Thymus (tissue), 11 donors: ENCODE measurements around the gene FCN1. TPM values are rescaled to one million over a fixed set of nuclear protein-coding genes. Genes with fewer than 3 reads are reported as not detected.

Experiments
- DNase-seq, 9 donors: peaks; one replicate each; pipeline ENCODE4 v3.0.0-alpha.2; 2013; ENCODE audit warnings: low spot score in 9 of 9, low read depth in 6 of 9, missing footprints in 1 of 9
- H3K27ac ChIP-seq, 2 donors: one replicate each; pipeline ENCODE4 v1.5.1; 2013; ENCODE audit warnings: control low read depth in 1 of 2, low read depth in 1 of 2, low read length in 1 of 2, mild to moderate bottlenecking in 1 of 2, moderate library complexity in 1 of 2
- H3K27me3 ChIP-seq, 2 donors: one replicate each; pipeline ENCODE4 v1.5.1; 2013; ENCODE audit warnings: low read length in 1 of 2; ENCODE audit not compliant: control insufficient read depth in 2 of 2, insufficient read depth in 1 of 2
- H3K36me3 ChIP-seq, 2 donors: one replicate each; pipeline ENCODE4 v1.5.1; 2013; ENCODE audit warnings: low read length in 1 of 2, mild to moderate bottlenecking in 1 of 2, moderate library complexity in 1 of 2; ENCODE audit not compliant: control insufficient read depth in 2 of 2, insufficient read depth in 2 of 2
- H3K4me1 ChIP-seq, 2 donors: one replicate each; pipeline ENCODE4 v1.5.1; 2013; ENCODE audit warnings: low read length in 2 of 2; ENCODE audit not compliant: control insufficient read depth in 2 of 2, insufficient read depth in 2 of 2
- H3K4me3 ChIP-seq, 2 donors: one replicate each; pipeline ENCODE4 v1.5.1; 2013; ENCODE audit warnings: low read length in 2 of 2, control low read depth in 1 of 2, mild to moderate bottlenecking in 1 of 2
- H3K9me3 ChIP-seq, 2 donors: one replicate each; pipeline ENCODE4 v1.5.1; 2013; ENCODE audit warnings: low read length in 1 of 2, mild to moderate bottlenecking in 1 of 2; ENCODE audit not compliant: control insufficient read depth in 2 of 2, insufficient read depth in 1 of 2
- WGBS: extraction: QIAGEN DNeasy Blood & Tissue Kit; methylation state at CpG from one replicate; pipeline ENCODE4 v1.1.7; 2013; 5-methylcytosine and 5-hydroxymethylcytosine counted together
- polyA plus RNA-seq: library from polyadenylated mRNA; stranded (reverse); fragments of 200-250 nt; gene quantifications from one replicate; pipeline ENCODE4 v1.2.3, GENCODE V29; 2013
- total RNA-seq: library from RNA; stranded (reverse); fragments of 120-200 nt; gene quantifications from one replicate; pipeline ENCODE4 v1.2.4, GENCODE V29; 2013
- donor health status: healthy.

FCN1 gene
- total and polyA plus RNA-seq, 2 donors = 4.9 to 12.2 TPM

DNA sequence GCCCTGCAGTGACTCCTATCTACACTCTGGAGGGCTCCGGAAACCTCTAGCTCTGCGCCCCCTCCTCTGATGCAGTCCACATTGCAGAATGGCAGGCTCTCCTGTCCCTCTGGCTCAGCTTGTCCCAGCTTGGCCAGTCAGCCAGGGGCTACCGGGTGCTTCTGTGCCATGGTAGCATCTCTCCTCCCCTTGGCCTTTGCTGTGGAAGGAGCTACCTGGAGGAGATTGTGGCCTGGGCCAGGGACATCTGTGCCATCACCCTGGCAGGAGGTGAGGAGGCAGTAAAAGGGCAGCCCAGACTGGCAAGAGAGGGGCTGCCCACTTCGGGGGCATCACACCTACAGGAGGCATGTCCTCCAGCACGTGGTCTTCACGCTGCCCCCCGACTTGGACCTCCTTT, 38.1 kb upstream of the FCN1 start:
- H3K9me3 ChIP-seq = peaks cover 0 to 4% of the 10 kb centered on the region in 2 donors
- H3K27ac ChIP-seq = no peak overlapping the region
- no peak overlapping the region for H3K4me3 ChIP-seq
- H3K4me1 ChIP-seq = no peaks in the 10 kb centered on the region
- H3K27me3 ChIP-seq = no peaks in the 10 kb centered on the region
- WGBS = 95% methylated on average over 7 of the region's 7 CpGs
- no peak for DNase-seq
- H3K36me3 ChIP-seq = no peaks in the 10 kb centered on the region

DNA sequence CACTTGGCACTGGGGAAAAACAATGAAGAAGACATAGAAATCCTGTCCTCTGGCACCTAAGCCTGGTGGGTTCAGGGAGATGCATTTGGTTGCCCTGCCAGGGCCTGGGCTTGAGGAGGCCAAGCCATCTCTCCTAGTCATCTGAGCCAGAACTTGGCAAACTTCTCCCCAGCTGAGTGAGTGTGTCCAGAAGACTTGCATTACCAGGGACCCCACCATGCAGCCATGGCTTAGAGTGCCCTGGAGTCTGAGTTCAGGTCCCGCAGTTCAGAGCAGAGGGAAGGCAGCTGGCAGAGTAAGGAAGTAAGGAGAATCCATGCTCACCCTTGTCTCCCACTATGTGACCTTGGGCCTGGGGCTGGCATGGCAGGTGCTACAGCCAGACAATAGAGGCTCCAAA, 37.4 kb upstream of the FCN1 start:
- no peak overlapping the region for H3K27ac ChIP-seq
- H3K36me3 ChIP-seq = no peaks in the 10 kb centered on the region
- DNase-seq = no peak
- WGBS = 100% methylated on average over 1 of the region's 1 CpG
- no peaks in the 10 kb centered on the region for H3K27me3 ChIP-seq
- H3K4me3 ChIP-seq = no peak overlapping the region
- H3K9me3 ChIP-seq = peaks cover 0 to 4% of the 10 kb centered on the region in 2 donors
- no peaks in the 10 kb centered on the region for H3K4me1 ChIP-seq

DNA sequence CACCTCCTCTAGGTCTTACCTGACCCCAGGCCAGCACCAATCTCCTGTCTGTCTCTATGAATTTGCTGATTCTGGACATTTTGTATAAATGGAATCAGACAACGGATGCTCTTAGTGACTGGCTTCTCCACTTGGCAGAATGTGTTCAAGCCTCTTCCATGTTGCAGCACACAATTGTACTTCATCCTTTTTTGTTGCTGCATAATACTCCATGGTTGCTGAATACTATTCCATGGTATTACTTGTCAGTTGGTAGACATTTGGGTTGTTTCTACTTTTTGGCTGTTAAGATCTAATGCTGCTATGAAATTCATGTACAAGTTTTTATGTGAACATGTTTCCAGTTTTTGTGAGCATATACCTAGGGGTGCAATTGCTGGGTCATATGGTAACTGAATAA, 34.3 kb upstream of the FCN1 start:
- DNase-seq = no peak
- Histone ChIP-seq H3K36me3 (no peaks in the 10 kb centered on the region), H3K27me3 (peaks cover 0 to 2% of the 10 kb centered on the region in 2 donors), H3K9me3 (no peaks in the 10 kb centered on the region), H3K4me3 (no peak overlapping the region), H3K4me1 (no peaks in the 10 kb centered on the region), H3K27ac (no peak overlapping the region)
- WGBS = 97% methylated on average over 1 of the region's 1 CpG

DNA sequence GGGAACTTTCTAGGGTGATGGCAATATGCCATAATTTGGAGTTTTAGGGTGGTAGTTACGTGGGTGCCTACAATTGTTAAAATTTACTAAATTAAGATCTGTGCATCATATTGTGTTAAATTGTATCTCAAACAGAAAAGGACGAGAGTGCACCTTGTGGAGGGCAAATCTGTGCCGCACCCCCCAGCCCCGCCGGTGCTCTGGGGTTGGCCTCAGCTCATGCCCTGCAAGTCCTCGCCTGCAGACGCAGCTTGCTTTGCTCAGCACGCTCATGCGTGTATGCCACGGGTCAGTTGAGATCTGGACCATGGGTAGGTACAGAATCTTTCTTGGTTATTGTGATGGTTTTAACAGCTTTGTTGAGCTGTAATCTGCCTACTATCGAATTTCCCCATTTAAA, 33.7 kb upstream of the FCN1 start:
- H3K27me3 ChIP-seq = peaks cover 0 to 2% of the 10 kb centered on the region in 2 donors
- no peaks in the 10 kb centered on the region for H3K4me1 ChIP-seq
- no peak for DNase-seq
- no peaks in the 10 kb centered on the region for H3K36me3 ChIP-seq
- H3K9me3 ChIP-seq = no peaks in the 10 kb centered on the region
- WGBS = 92% methylated on average over 11 of the region's 11 CpGs
- H3K27ac ChIP-seq = no peak overlapping the region
- H3K4me3 ChIP-seq = no peak overlapping the region

DNA sequence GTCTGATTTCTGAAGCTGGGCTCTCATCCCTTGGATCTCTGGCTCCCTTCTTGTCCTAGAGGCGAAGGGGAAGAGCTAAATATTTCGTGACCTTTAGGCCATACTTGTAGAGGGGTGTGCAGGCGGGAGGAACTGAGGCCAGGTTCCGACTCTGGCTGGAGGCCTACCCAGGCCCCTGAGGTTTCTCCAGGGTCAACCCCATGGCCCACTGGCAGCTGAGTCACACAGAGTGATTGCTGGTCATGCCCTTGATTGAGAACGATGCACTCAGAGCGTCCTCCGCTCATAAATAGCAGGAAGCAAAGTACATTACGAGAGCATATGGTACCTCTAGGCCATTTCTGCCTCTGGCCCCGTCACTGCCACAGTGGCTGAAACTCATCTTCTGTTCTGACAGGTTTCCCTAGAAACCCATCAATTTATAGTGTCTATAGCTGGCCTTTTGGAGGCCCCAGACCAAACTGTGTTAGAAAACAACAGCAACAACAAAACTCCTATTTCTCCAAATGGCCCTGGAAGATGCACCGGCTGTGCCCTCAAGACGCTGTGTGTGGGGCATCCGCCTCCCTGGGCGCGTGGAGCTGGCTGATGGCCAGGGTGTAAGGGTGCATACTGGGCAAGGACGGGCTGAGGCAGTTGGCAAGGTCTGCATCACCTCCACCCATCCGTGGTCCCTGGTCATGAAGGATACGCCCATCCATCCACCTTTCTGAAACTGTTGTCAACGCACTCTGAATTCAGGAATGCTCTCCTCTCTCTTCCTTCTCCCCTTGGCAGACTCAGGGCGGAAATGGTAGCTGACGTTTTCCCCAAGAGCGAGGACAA, 32.9 kb upstream of the FCN1 start:
- peaks cover 0 to 1% of the 10 kb centered on the region in 2 donors for H3K9me3 ChIP-seq
- H3K4me1 ChIP-seq = no peaks in the 10 kb centered on the region
- no peak for DNase-seq
- H3K27me3 ChIP-seq = peaks cover 0 to 2% of the 10 kb centered on the region in 2 donors
- WGBS = 94% methylated on average over 21 of the region's 21 CpGs
- no peaks in the 10 kb centered on the region for H3K36me3 ChIP-seq
- H3K27ac ChIP-seq = no peak overlapping the region
- H3K4me3 ChIP-seq = no peak overlapping the region

DNA sequence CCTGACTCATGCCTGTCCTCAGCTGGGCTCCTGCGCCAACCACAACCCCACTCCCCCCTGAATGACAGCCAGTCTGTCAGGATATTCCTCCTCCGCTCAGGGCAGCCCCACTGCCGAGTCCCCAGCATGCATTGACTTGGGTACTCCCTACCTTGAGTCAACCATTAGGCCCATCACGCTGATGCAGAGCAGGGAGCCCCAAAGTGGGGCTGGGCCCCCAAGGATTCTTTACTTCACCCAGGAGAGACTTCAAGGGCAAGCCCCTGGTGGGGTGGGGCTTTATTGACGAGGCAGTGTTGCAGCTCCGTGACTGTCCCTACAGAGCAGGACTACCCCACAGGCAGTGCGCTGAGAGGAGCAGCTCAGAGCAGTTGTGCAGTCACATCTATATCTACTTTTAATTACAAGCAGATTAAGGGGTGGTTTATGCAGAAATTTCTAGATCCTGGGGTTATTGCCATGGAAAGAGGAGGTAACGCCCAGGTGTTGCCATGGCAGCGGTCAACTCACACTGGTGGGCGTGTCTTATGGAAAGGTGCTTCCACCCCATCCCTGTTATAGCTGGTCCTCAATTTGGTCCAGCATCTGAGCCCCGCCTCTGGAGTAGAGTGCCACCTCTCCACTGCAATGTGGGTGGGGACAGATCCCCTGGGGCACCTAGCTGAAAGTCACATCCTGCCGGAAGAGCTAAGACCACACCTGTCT, 32.1 kb upstream of the FCN1 start:
- H3K4me1 ChIP-seq = no peaks in the 10 kb centered on the region
- peaks cover 0 to 2% of the 10 kb centered on the region in 2 donors for H3K27me3 ChIP-seq
- H3K27ac ChIP-seq = no peak overlapping the region
- peaks cover 0 to 1% of the 10 kb centered on the region in 2 donors for H3K9me3 ChIP-seq
- WGBS = 88% methylated on average over 12 of the region's 12 CpGs
- H3K36me3 ChIP-seq = no peaks in the 10 kb centered on the region
- no peak overlapping the region for H3K4me3 ChIP-seq
- DNase-seq = no peak

DNA sequence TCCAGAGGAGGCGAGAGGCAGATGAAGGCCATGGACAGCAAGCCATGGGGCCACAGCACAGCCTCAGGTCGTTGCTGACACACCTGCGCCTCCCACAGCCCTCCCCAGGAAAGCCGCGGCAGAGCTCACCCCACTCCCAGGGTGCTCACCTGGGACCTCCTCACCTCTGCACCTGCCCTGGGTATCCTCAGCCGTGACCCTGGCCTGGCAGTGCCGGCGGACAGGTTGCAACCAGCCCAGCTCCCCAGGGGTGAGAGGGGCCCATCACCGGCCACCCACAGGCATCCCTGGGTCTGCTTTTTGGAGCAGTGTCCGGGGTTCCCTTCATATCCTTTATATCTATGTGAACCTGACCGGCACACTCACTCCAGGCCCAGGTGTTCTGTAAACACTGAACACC, 30.4 kb upstream of the FCN1 start:
- no peaks in the 10 kb centered on the region for H3K4me1 ChIP-seq
- WGBS = 92% methylated on average over 11 of the region's 11 CpGs

DNA sequence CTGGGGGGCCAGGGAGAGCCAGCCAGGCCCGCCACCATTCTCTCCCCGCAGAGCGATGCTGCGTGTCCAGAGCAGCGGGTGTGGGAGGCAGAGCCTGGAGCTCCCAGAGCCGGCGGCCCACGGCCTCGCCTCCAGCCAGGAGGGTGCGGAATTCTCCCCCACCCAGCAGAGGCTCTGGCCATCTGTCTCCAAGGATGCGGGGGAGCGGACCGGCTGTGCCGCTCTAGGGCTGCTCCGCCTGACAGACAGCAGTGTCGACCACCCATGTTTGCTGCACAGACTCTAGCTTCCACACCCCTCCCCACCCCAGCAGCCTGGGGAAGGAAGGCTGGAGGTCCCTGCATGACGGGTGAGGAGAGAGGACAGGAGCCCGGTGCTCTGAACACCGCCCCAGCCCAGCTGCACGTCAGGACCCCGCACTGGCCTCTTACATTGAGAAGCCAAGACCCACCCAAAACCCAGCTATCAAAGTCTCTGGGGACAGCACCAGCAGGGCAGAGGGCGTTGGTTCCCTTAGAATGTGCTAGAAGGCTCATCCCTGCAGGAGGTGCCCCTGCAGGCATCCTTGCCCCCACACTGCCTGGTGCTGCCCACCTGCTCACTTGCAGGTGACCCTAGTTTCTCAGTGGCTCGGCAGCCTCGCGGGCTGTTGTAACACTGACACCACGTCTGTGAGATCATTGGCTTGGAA, 29.7 kb upstream of the FCN1 start:
- Histone ChIP-seq H3K27me3 (peaks cover 0 to 2% of the 10 kb centered on the region in 2 donors), H3K9me3 (peaks cover 0 to 1% of the 10 kb centered on the region in 2 donors), H3K27ac (no peak overlapping the region), H3K36me3 (no peaks in the 10 kb centered on the region), H3K4me3 (no peak overlapping the region), H3K4me1 (no peaks in the 10 kb centered on the region)
- no peak for DNase-seq
- WGBS = 87% methylated on average over 26 of the region's 26 CpGs

More for the DNA sequence above, 30.4 kb upstream of the FCN1 start:
- Histone ChIP-seq H3K27ac (no peak overlapping the region), H3K27me3 (peaks cover 0 to 2% of the 10 kb centered on the region in 2 donors), H3K4me3 (no peak overlapping the region), H3K9me3 (peaks cover 0 to 1% of the 10 kb centered on the region in 2 donors), H3K36me3 (no peaks in the 10 kb centered on the region)
- DNase-seq = no peak

DNA sequence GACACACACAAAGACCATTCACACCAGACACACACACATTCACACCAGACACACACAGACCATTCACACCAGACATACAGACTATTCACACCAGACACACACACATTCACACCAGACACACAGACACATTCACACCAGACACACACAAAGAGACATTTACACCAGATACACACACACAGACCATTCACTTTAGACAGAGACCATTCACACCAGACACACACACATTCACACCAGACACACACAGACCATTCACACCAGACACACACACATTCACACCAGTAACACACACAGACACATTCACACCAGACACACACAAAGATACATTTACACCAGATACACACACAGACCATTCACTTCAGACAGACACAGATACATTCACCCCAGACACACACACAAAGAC, 29.0 kb upstream of the FCN1 start:
- Histone ChIP-seq H3K9me3 (peaks cover 0 to 1% of the 10 kb centered on the region in 2 donors), H3K27me3 (peaks cover 0 to 4% of the 10 kb centered on the region in 2 donors), H3K36me3 (no peaks in the 10 kb centered on the region), H3K27ac (no peak overlapping the region), H3K4me3 (no peak overlapping the region), H3K4me1 (no peaks in the 10 kb centered on the region)
- DNase-seq = no peak
